Stimulated activated CD8-positive, alpha-beta memory T cell treated with anti-CD3 and anti-CD28 coated beads, Interleukin-2, amount 100 ng/mL, for 48 hours (primary cell): ENCODE measurements around the gene BEX2.
A peak's percentile ranks its signal among the peaks of the same experiment; 100 is the strongest.
"Not testable (repeated sequence)": the region's sequence is repeated elsewhere in the genome, so short reads cannot be mapped to it uniquely, and the experiment has no call there.

ENCODE experiments used
- DNase-seq, 2 donors: peaks; one replicate each; pipeline ENCODE4 v3.0.0-alpha.2; 2020; ENCODE audit warnings: low read depth in 2 of 2

The BEX2 gene

DNA sequence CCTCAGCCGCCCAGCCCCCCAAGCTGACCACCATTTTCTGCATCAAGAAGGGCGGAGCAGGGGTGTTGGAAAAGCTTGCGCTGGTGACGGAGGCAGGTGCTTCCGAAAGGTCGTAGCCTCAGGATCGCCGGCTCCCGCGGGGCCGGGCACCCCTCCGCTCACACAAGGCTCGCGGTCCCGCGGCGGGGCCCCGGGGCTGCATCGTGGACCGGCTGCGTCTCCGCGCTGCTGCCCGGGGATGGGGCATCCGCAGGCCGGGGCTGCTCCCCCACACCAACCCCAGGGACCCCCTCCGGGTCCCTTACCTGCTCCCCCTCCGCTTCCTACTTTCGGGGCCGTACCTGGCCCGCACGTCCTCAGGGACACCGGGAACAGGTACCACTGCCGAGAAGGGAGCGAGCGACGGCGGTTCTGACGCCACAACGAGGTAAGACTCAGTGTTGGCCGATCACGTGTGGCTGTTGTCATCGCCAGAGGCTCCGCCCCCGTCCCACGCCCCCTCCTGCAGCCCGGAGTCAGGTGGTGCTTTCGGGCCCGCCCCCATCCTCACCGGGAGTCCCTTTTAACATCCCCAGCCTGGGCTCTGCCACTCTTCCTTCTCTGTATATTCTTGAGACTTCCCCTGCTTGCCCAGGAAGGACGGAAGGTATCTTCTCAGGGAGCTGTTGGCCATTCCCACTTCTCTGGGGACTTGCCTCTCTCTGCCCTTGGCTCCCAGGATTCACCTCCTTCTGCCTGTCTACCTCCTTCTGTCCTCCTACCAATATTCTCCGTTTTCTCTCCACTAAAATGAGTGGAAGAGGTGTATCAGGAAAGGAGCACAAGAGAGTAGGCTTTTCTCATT is at the start of gene BEX2:
BEX2 (minus strand) TSS at position 436 of the 844 bp plus-strand sequence. CDS start 1,014 bp downstream, outside the sequence.
- DNase-seq: peak; percentile 65 to 67

GRCh38 chrX:103360092-103360491 is 49.3 kb upstream of the BEX2 start:
- no peak for DNase-seq

DNA sequence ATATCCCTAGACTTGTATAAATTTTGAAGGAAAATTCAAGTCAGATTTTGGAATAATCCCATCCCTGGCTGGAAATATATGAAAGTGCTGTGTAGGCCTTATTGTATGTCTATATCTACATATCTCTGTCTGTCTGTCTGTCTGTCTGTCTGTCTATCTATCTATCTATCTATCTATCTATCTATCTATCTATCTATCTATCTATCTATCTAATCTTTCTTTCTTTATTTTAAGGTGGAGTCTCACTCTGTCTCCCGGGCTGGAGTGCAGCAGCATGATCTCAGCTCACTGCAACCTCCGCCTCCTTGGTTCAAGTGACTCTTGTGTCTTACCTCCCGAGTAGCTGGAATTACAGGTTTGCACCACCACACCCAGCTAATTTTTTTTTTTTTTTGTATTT is 48.8 kb upstream of the BEX2 start:
- DNase-seq: not testable (repeated sequence)

- DNase-seq: no peak
Observed at GRCh38 chrX:103357871-103358270, 47.1 kb upstream of the BEX2 start.

DNA sequence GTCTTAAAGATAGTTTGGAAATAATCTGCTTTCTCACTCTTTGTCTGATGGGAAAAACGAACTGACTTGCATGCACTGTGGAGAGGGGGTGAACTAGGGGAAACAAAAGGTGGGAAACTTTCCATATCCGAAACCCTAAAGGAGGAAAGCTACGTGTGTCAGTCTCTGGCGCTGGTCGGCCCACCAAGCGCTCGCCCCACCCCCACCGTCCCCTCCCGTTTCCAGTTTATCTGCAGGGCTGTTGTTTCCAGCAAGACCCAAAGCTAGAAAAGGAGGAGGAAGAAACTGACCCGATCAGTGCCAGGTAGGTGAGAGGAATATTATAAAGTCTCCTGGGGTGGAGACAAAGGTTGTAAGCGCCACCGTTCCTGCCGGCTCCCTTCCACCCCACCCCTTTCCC is 46.1 kb upstream of the BEX2 start:
- no peak for DNase-seq

DNA sequence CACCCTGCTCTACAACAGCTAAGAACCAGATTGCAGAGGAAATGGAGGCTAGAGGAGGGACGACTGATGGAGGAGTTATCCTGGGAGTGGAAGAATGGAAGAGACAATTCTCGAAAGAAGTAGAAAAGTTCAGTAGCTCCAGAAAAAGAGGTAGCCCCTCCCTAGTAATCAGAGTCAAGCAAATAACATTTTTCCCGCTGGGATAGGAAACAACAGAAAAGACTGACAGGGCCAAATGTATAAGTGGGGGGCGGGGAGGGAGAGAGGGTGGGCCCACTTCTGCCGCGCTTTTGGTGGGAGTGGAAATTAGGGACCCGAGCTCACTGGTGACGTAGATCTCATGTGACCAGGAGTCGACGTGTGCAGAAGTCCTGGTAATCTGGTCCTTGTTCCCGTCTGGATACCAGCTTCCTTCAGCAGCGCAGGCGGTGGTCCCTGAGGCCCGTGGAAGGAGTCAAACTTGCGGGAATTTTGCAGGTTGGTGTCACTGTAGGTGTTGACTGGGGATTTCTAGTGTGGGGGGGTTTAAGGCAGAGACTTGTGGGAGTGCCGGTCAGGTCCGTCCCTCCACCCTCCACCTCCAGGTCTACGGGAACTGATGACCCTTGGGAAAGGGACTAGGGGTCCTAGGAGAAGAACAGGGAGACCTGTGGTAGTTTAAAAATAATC is 45.5 kb upstream of the BEX2 start, which contains the start of gene TCEAL9:
TCEAL9 (plus strand) TSS at position 377 of the 669 bp plus-strand sequence. CDS start 1,179 bp downstream, outside the sequence.
- DNase-seq: no peak

DNA sequence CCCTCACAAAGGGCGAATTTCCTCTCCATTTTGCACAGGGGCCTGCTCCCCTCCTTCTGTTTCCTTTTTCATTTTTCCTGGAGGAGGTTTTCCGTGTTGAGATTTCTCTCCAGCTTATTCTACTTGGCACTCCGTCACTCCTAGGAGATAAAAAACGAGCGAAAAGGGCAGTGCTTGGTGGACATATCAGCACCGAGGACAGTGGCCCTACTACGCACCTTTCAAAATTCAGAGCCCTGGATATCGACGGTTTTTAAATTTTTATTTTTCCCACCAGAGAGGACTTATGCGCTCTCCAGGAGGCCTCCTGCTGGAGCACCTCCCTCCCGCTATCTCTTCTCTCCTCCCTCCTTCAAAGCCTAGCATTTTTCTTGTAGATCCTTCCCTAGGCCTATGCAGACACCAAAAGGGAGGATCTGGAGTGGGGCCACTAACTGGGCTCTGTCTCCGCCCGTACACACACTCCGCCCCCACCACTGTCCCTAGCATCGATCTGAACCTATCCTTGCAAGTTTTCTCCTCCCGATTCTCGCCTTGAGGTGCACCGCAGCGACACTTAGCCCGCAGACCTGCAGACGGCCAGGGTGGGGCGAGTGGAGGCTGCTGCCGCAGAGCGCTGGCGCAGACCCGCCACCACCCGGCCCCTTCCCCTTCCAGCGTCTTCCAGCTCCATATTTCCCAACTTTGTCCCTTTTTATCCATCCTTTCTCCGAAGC is 37.0 kb upstream of the BEX2 start:
- no peak for DNase-seq

DNA sequence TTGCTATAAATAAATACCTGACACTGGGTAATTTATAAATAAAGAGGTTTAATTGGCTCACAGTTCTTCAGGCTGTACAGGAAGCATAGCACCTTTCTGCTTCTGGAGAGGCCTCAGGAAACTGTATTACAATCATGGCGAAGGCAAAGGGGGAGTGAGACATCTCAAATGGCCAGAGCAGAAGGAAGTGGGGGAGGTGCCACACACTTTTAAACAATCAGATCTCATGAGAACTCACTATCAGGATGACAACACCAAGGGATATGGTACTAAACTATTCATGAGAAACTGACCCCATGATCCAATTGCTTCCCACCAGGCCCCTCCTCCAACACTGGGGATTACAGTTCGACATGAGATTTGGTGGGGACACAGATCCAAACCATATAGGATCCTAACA is 33.8 kb upstream of the BEX2 start:
- DNase-seq: no peak

DNA sequence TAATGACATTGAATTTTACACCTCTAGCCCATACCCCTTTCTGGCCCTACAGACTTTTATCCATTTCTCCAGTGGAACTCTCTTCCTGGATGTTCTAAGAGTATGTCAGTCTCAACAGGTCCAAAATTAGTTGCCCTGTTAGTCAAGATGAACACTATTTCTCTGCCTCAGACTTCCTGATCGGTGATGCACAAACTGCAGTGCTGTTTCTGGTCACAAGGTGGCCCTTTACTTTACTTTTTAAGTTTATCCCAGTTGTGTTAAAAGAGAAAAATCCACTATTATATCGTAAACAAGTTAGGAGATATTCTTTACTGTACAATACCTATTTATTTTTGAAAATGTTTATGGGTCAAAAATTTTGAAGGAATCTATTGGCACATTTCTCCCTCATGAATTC is 32.3 kb upstream of the BEX2 start:
- no peak for DNase-seq

GRCh38 chrX:103338663-103339062 is 27.9 kb upstream of the BEX2 start:
- DNase-seq: no peak

DNA sequence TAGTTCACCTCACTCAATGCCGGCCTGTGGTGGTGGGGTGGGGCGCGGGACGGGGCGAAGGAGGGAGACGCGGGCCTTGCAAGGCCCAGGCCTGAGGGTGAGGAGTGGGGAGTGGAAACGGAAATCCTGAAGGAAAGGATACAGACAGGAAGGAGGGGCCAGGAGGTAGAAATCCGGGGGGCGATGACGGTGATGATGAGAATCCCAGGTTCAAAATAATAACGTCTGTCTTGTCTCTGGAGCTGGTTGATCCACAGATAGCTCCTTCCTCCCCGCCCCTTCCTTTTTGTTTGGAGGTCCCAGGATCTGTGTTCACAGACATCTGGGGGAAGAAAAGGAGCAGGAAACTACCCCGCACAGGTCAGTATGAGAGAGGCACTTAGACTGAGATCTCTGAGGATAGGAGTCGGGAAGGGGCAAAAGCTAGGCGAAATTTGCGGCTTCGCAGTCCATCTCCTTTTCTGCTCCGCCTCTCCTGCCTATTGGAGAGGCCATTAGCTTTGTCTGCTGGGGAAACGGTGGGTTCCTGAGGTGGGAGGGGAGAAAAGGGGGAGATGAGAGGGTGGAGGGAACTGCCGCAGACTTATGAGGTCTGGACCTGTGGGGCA is 20.0 kb upstream of the BEX2 start:
- DNase-seq: no peak

DNA sequence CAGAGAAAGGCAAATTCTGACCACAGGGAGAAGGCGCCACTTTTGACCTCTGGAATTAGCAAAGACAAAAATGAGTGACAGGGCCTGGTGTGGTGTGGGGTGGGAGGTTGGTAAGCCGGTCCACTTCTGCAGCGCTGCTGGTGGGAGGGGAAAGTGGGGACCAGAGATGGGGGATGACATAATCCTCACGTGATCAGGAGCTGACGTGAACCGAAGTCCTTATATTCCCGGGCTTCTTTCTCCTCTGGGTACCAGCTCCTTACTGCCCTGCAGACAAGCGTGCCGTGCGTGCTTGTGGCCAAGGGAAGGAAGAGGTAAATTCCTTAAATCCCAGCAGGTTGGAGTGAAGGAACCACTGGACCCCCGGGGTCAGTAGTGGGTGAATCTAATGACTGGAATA is 19.2 kb upstream of the BEX2 start, which contains the start of gene TCEAL7:
TCEAL7 (plus strand) TSS at position 249 of the 400 bp plus-strand sequence. CDS start 1,165 bp downstream, outside the sequence.
- no peak for DNase-seq

- no peak for DNase-seq
Observed at GRCh38 chrX:103311399-103311780, 600 bp upstream of the BEX2 start.

DNA sequence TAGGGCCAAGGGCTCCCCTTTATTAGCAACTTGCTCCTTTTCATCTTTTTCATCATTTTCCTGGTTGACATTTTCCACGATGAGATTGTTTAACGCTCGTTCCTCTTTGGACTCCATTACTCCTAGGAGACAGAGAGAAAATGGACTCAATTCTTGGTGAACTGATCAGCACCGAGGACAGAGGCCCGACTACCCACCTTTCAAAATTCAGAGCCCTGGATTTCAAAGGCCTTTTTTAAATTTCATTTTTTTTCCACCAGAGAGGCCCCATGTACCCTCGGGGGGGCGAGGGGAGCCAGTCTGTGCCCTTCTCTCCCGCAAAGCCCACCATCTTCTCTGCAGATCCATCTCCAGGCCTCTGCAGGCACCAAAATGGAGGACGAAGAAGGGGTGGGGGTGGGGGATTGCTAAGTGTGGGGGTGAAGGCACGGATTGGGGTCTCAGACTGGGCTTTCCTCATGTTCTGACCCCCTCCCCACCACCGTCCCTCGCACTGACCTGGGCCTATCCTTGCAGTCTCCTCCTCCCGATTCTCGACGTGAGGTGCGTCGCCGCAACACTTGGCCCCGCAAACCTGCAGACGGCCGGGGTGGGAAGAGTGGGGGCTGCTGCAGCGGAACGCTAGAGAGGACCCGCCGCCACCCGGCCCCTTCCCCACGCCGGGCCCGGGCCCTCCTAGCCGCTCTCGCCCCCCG is 783 bp downstream of the BEX2 start:
- no peak for DNase-seq

DNA sequence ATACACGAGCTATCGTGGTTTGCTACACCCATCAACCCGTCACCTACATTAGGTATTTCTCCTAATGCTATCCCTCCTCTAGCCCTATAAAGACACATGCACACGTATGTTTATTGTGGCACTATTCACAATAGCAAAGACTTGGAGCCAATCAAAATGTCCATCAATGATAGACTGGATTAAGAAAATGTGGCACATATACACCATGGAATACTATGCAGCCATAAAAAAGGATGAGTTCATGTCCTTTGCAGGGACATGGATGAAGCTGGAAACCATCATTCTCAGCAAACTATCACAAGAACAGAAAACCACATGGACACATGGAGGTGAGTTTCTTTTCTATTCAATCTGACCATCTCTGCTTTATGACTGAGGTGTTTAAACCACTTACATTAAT is 5.1 kb downstream of the BEX2 start:
- not testable (repeated sequence) for DNase-seq

GRCh38 chrX:103304705-103305104 is 6.1 kb downstream of the BEX2 start:
- no peak for DNase-seq

DNA sequence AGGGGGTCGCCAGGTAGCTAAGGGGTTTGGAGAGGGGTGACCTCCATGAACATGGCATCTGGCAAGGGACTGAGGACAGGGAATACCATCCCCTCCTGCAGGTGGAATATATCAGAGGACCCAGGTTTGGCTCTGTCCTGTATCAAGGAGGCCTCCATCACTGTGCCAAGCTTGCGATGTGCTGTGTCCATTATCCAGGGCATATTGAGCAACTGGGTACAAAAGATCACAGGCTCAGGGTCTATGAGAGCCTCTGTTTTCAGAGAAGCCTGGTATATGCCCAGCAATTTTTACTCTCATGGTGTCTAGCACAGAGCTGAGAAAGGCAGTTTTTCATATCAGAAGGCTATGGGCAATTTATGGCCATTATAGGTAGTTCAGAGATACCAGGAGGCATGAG is 17.7 kb downstream of the BEX2 start:
- no peak for DNase-seq

GRCh38 chrX:103279624-103280023 is 31.2 kb downstream of the BEX2 start:
- DNase-seq: no peak

GRCh38 chrX:103276581-103277002 is 34.2 kb downstream of the BEX2 start, which contains the start of gene TCEAL5:
Gene TCEAL5, minus strand, starts transcription at chrX:103276750. Its CDS starts 2,187 bp downstream, at chrX:103274563.
- no peak for DNase-seq

DNA sequence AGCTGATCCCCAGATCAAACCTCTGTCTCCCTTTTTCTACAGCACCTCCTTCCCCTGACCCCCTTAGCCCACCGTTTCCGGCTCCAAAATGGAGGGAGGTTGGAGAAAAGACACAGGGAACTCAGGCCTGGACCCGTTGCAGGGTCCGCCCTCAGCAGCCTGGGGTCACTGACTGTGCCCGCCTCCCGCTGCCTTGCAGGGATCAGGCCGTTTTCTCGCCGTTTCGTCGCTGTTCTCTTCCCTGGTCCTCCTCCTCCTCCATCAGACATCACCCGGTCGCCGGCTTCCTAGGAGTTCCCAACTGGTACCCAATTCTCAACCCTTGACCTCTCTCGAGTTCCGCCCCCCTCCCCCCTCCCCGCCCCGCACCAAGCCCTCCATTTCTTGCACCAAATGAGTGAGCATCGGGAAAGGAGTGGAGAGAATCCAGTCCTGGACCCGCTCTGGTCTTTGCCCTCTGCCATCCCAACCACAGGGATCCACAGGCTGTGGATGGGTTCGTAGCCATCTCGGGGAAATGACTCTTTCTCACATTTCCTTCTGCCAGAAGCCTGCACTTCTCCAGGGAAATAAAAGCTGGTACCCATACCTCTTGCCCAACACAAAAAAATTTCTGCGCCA is 34.7 kb downstream of the BEX2 start:
- no peak for DNase-seq

- no peak for DNase-seq
Observed at GRCh38 chrX:103274284-103274683, 36.5 kb downstream of the BEX2 start.
